Measurements from ENCODE around the gene PRPF39.

Gene PRPF39

GRCh38 chr14:45083617-45083975, 320 bp upstream of the PRPF39 start:
- no peak for FAIRE-seq

- FAIRE-seq: no peak
These were observed 1.0 kb downstream of the PRPF39 start for GRCh38 chr14:45084946-45085346.

GRCh38 chr14:45089813-45090212, 5.9 kb downstream of the PRPF39 start:
- FAIRE-seq: no peak

GRCh38 chr14:45091710-45092109, 7.8 kb downstream of the PRPF39 start:
- FAIRE-seq: no peak

- no peak for FAIRE-seq
These were observed 10.4 kb downstream of the PRPF39 start for GRCh38 chr14:45094275-45094674.

- no peak for FAIRE-seq
These were observed 11.2 kb downstream of the PRPF39 start for GRCh38 chr14:45095143-45095542.

GRCh38 chr14:45096218-45096617, 12.3 kb downstream of the PRPF39 start:
- FAIRE-seq: peak; percentile 19

- FAIRE-seq: no peak
These were observed 19.9 kb downstream of the PRPF39 start for GRCh38 chr14:45103806-45104205.

GRCh38 chr14:45104561-45104960, 20.6 kb downstream of the PRPF39 start:
- FAIRE-seq: no peak

GRCh38 chr14:45112896-45113781, 29.2 kb downstream of the PRPF39 start:
- FAIRE-seq: no peak

- peak; percentile 82 for FAIRE-seq
These were observed 30.4 kb downstream of the PRPF39 start for GRCh38 chr14:45114327-45114726.

- FAIRE-seq: no peak
These were observed 34.7 kb downstream of the PRPF39 start for GRCh38 chr14:45118594-45118993.

- no peak for FAIRE-seq
These were observed 36.2 kb downstream of the PRPF39 start for GRCh38 chr14:45120096-45120495.

- no peak for FAIRE-seq
These were observed 39.4 kb downstream of the PRPF39 start for GRCh38 chr14:45123271-45123670.

- no peak for FAIRE-seq
These were observed 41.8 kb downstream of the PRPF39 start for GRCh38 chr14:45125754-45126153.

- no peak for FAIRE-seq
These were observed 45.2 kb downstream of the PRPF39 start for GRCh38 chr14:45128963-45129629.

- no peak for FAIRE-seq
These were observed 49.8 kb downstream of the PRPF39 start for GRCh38 chr14:45133683-45134050.

GRCh38 chr14:45134051-45134958, 50.4 kb downstream of the PRPF39 start, which contains the start of gene FKBP3:
Gene FKBP3, minus strand, starts transcription at chr14:45134481. Its CDS starts 25 bp downstream, at chr14:45134456.
- FAIRE-seq: peak; percentile 99

GRCh38 chr14:45135156-45135555, 51.2 kb downstream of the PRPF39 start:
- no peak for FAIRE-seq

- FAIRE-seq: peak; percentile 99
These were observed 51.9 kb downstream of the PRPF39 start, which contains the start of gene FANCM for GRCh38 chr14:45135659-45136395. Gene FANCM, plus strand, starts transcription at chr14:45135930. Its CDS starts 102 bp downstream, at chr14:45136032.

GRCh38 chr14:45136399-45136798, 52.5 kb downstream of the PRPF39 start:
- no peak for FAIRE-seq

GRCh38 chr14:45140661-45141187, 56.8 kb downstream of the PRPF39 start:
- FAIRE-seq: no peak

Data from G401.6 (cell line).